Measurements from ENCODE around the gene MCOLN3.

GRCh38 chr1:85068846-85069245 lies 20.5 kb upstream of the MCOLN3 start:
- TF ChIP-seq JUNB (IDR thresholded peaks at IDR 0.05; ENCODE audit: unreplicated experiment): no peak
- no peak for TF ChIP-seq EZH2 (IDR thresholded peaks at IDR 0.05; ENCODE audit: low read depth, unreplicated experiment)
- TF ChIP-seq CTCF (conservative IDR thresholded peaks at IDR 0.05; ENCODE audit: low read depth in 2 of 2): no peak
- TF ChIP-seq, protein P1, sequence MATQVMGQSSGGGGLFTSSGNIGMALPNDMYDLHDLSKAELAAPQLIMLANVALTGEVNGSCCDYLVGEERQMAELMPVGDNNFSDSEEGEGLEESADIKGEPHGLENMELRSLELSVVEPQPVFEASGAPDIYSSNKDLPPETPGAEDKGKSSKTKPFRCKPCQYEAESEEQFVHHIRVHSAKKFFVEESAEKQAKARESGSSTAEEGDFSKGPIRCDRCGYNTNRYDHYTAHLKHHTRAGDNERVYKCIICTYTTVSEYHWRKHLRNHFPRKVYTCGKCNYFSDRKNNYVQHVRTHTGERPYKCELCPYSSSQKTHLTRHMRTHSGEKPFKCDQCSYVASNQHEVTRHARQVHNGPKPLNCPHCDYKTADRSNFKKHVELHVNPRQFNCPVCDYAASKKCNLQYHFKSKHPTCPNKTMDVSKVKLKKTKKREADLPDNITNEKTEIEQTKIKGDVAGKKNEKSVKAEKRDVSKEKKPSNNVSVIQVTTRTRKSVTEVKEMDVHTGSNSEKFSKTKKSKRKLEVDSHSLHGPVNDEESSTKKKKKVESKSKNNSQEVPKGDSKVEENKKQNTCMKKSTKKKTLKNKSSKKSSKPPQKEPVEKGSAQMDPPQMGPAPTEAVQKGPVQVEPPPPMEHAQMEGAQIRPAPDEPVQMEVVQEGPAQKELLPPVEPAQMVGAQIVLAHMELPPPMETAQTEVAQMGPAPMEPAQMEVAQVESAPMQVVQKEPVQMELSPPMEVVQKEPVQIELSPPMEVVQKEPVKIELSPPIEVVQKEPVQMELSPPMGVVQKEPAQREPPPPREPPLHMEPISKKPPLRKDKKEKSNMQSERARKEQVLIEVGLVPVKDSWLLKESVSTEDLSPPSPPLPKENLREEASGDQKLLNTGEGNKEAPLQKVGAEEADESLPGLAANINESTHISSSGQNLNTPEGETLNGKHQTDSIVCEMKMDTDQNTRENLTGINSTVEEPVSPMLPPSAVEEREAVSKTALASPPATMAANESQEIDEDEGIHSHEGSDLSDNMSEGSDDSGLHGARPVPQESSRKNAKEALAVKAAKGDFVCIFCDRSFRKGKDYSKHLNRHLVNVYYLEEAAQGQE (IDR thresholded peaks at IDR 0.05; ENCODE audit: unreplicated experiment): no peak
- no peak for TF ChIP-seq CREB1 (CRISPR knock-in tag; IDR thresholded peaks at IDR 0.05; ENCODE audit: low read depth)
- TF ChIP-seq, protein P2, sequence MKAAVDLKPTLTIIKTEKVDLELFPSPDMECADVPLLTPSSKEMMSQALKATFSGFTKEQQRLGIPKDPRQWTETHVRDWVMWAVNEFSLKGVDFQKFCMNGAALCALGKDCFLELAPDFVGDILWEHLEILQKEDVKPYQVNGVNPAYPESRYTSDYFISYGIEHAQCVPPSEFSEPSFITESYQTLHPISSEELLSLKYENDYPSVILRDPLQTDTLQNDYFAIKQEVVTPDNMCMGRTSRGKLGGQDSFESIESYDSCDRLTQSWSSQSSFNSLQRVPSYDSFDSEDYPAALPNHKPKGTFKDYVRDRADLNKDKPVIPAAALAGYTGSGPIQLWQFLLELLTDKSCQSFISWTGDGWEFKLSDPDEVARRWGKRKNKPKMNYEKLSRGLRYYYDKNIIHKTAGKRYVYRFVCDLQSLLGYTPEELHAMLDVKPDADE (IDR thresholded peaks at IDR 0.05): no peak
- TF ChIP-seq POLR2AphosphoS5 (IDR thresholded peaks at IDR 0.05; ENCODE audit: low read depth): no peak
